ENCODE results near the gene PLA2G4E.

PLA2G4E gene

GRCh38 chr15:42038401-42038800, 17.6 kb upstream of the PLA2G4E start:
- TF ChIP-seq, protein P1, sequence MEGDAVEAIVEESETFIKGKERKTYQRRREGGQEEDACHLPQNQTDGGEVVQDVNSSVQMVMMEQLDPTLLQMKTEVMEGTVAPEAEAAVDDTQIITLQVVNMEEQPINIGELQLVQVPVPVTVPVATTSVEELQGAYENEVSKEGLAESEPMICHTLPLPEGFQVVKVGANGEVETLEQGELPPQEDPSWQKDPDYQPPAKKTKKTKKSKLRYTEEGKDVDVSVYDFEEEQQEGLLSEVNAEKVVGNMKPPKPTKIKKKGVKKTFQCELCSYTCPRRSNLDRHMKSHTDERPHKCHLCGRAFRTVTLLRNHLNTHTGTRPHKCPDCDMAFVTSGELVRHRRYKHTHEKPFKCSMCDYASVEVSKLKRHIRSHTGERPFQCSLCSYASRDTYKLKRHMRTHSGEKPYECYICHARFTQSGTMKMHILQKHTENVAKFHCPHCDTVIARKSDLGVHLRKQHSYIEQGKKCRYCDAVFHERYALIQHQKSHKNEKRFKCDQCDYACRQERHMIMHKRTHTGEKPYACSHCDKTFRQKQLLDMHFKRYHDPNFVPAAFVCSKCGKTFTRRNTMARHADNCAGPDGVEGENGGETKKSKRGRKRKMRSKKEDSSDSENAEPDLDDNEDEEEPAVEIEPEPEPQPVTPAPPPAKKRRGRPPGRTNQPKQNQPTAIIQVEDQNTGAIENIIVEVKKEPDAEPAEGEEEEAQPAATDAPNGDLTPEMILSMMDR (IDR thresholded peaks at IDR 0.05; ENCODE audit: low read depth, low read length, missing control alignments), result no peak

GRCh38 chr15:42037656-42038055, 16.8 kb upstream of the PLA2G4E start:
- in situ Hi-C loops (cut with HindIII; ENCODE audit: low pct_ligation_motif_present, low sequenced_read_pairs), result no loop called here
- DNase-seq, result no peak
- H3K36me3 ChIP-seq (replicated peaks), result no peaks in the 10 kb centered on the region
- no peak overlapping the region for H3K4me3 ChIP-seq (ENCODE audit: low read depth, low read length)
- no peak overlapping the region for H3K27ac ChIP-seq
- TF ChIP-seq, protein P1 (IDR thresholded peaks at IDR 0.05; ENCODE audit: low read depth, low read length, missing control alignments), result no peak
- H3K27me3 ChIP-seq (replicated peaks), result no peaks in the 10 kb centered on the region

More at GRCh38 chr15:42038401-42038800, 17.6 kb upstream of the PLA2G4E start:
- Histone ChIP-seq H3K4me3 (ENCODE audit: low read depth, low read length) (no peak overlapping the region), H3K27ac (no peak overlapping the region), H3K36me3 (replicated peaks) (no peaks in the 10 kb centered on the region), H3K27me3 (replicated peaks) (no peaks in the 10 kb centered on the region)
- in situ Hi-C loops (cut with HindIII; ENCODE audit: low pct_ligation_motif_present, low sequenced_read_pairs), result no loop called here
- no peak for DNase-seq

- DNase-seq, result no peak
- TF ChIP-seq, protein P1 (IDR thresholded peaks at IDR 0.05; ENCODE audit: low read depth, low read length, missing control alignments), result no peak
- H3K27ac ChIP-seq, result no peak overlapping the region
- H3K4me3 ChIP-seq (ENCODE audit: low read depth, low read length), result no peak overlapping the region
- in situ Hi-C loops (cut with HindIII; ENCODE audit: low pct_ligation_motif_present, low sequenced_read_pairs), result no loop called here
- H3K27me3 ChIP-seq (replicated peaks), result no peaks in the 10 kb centered on the region
- no peaks in the 10 kb centered on the region for H3K36me3 ChIP-seq (replicated peaks)
Observed at GRCh38 chr15:42036966-42037365, 16.1 kb upstream of the PLA2G4E start.

- no peaks in the 10 kb centered on the region for H3K36me3 ChIP-seq (replicated peaks)
- H3K27ac ChIP-seq, result no peak overlapping the region
- no peak overlapping the region for H3K4me3 ChIP-seq (ENCODE audit: low read depth, low read length)
- in situ Hi-C loops (cut with HindIII; ENCODE audit: low pct_ligation_motif_present, low sequenced_read_pairs), result no loop called here
- TF ChIP-seq, protein P1 (IDR thresholded peaks at IDR 0.05; ENCODE audit: low read depth, low read length, missing control alignments), result no peak
- DNase-seq, result no peak
- no peaks in the 10 kb centered on the region for H3K27me3 ChIP-seq (replicated peaks)
Observed at GRCh38 chr15:42036112-42036905, 15.5 kb upstream of the PLA2G4E start.

DNA sequence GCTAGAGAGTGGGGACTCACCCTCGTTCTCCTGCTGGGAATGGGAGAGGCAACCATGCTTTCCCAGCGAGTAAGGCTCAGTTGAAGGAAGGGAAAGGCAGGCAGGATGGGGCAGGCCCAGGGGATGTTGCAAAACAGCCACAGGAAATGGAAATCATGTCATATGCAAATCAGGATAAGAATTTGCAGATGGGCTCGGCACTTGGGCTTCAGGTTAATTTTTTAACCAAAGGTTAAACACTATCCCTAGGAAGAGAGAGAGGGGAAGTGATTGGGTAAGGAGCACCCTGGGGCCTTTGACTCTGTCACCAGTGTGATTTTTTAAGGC, 14.6 kb upstream of the PLA2G4E start:
- Histone ChIP-seq H3K27me3 (replicated peaks) (no peaks in the 10 kb centered on the region), H3K27ac (no peak overlapping the region), H3K4me3 (ENCODE audit: low read depth, low read length) (no peak overlapping the region), H3K36me3 (replicated peaks) (no peaks in the 10 kb centered on the region)
- DNase-seq, result no peak
- TF ChIP-seq, protein P1 (IDR thresholded peaks at IDR 0.05; ENCODE audit: low read depth, low read length, missing control alignments), result no peak
- in situ Hi-C loops (cut with HindIII; ENCODE audit: low pct_ligation_motif_present, low sequenced_read_pairs), result no loop called here
